Thyroid gland (tissue), 4 donors: ENCODE data around the gene RAD9A.

Experiments
- CTCF ChIP-seq, 6 experiments: fragments of 200-600 bp in 3 of 6; fragments of 450-650 bp in 3 of 6; sonication (generic) in 3 of 6; IDR thresholded peaks; one replicate each; pipeline ENCODE4 v1.5.1; 2016 to 2019; ENCODE audit warnings: antibody characterized with exemption in 6 of 6, mild to moderate bottlenecking in 2 of 6, inconsistent platforms in 1 of 6, moderate library complexity in 1 of 6
- POLR2A ChIP-seq, 2 donors: fragments of 450-650 bp; IDR thresholded peaks; one replicate each; pipeline ENCODE4 v1.6.1; 2017; ENCODE audit warnings: antibody characterized with exemption in 2 of 2, mild to moderate bottlenecking in 2 of 2, moderate library complexity in 1 of 2

DNA sequence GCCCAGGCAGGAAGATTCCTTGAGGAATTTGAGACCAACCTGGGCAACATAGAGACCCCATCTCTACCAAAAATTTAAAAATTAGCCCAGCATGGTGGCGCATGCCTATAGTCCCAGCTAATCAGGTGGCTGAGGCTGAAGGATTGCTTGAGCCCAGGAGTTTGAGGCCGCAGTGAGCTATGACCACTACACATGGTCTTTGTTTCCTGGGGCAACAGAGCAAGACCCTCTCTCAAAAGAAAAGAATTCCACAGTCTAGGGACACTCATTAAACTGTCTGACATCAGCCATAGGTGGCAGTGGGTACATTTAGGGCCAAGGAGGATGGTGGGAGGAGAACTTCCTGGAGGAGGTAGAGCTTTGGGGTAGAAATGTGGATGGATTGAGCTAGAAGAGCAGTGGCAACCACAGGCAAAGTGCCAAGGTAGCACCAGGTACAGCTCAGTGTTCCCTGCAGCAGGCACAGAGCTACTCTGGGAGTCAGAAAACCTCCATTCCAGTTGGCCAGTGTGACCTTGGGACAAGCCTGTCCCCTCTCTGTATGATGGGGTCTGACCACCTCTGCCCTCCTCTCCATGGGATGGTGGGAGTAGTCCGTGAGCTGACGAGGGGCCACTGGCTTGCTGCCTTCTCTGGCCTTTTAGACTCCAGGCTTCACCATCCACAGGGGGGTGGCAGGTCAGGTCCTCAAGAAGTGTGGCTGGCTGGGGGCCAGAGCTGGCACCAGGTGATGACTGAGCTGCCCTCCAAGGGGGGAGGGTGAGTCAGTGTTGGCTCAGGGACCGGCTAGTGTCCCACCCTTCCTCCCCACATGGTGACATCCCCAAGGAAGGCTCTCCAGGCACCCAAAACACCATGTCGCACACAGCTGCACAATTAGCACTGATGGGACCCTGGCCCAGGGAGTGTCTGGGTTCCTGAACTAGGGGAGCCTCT lies 14.6 kb upstream of the RAD9A start:
- TF ChIP-seq CTCF (IDR thresholded peaks at IDR 0.05) (no peak), POLR2A (IDR thresholded peaks at IDR 0.05) (no peak)
